GM21447 (cell line): ENCODE results near the gene TMEFF2.

Experiments
- ATAC-seq: cut with Tn5 transposase; IDR thresholded peaks from one replicate; pipeline ENCODE4 v1.9.1; 2021; ENCODE audit not compliant: unreplicated experiment

Gene TMEFF2

DNA sequence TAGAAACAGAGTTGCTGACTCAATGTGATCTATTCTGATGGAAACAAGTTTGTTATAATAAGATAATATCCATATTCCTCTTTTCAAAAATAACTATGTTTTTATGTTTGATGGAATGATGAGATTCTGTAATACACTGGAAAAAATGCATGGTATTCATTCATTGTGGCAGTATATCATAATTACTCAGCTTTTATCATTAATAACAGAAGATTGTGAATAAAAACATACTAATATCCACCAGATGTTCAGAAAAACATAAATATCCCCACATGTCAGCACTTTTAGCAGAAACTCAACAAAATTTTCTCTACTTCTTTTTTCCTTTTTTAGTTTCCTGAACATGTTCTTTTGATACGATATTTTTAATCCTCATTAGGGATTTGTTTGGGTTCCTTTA lies 217.0 kb downstream of the TMEFF2 start:
- ATAC-seq = no peak

DNA sequence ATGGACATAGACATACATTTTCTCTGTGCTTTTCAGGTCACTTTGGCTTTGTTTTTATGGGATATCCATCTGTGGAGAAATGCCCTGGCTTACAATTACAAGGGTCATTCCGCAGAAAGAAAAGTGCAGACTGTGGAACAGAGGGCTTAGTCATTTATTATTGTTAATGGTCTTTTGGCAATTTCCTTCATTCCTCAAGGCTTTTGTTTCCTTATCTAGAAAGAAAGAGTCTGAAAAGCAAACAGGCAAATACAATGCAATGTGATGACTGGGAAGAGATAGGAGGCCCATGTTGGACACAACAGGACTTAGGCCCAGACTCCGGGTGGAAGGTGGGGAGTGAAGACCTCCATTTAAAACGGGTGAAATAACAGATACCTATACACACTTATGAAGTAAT lies 218.3 kb downstream of the TMEFF2 start:
- no peak for ATAC-seq

DNA sequence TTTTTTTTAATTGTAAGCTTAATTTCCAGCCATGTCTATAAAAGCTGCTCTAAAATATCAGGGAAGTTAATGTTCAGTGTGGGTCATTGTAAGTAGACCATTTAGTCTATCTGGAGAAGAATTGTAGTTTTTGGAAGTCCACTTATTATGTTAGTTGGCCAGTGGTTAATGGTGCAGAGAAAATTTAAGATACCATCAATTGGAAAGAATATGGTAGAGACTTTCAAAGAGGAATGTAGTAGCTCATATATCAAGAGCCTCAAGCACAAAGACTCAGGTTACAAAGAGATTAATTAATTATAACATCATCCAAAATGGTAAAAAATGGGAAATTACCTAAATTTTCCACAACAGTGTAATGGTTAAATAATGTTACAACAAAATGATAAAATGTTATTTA lies 220.1 kb downstream of the TMEFF2 start:
- ATAC-seq = no peak

DNA sequence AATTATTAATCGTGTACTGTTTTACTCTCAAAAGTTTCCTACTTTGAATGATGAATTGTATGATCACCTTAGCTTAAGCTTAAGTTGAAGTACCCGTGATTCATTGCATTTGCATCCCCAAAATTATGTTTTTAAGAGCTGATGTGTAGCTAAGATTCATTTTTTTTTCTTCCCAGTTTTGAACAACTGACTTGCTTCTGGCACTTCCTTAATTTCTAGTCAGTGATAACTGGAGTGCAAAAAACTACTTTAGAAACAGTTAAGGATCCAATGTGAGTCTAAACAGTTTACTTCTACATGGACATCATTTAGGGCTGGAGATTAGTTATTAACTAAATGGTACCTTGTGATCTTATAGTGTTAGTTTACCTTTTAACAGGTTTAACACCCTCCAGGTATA lies 223.9 kb downstream of the TMEFF2 start:
- no peak for ATAC-seq

DNA sequence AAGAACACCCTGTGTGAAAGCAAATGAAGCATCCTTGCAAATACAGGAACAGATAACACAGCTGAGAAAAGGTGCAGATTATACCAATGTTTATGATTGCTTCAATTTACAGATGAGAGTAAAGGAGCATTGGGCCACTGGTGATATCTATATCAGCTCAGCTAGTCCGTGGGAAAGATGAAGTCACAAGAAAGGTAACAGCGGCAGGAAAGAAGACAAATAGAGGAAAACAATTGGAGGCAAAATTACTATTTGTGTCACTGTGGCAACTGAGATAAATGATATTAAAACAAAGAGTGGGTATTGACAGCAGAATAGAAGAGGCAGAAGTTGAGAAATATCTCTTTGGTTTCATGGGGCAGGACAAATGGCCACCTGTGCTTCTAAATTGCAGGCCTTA lies 226.6 kb downstream of the TMEFF2 start:
- no peak for ATAC-seq

DNA sequence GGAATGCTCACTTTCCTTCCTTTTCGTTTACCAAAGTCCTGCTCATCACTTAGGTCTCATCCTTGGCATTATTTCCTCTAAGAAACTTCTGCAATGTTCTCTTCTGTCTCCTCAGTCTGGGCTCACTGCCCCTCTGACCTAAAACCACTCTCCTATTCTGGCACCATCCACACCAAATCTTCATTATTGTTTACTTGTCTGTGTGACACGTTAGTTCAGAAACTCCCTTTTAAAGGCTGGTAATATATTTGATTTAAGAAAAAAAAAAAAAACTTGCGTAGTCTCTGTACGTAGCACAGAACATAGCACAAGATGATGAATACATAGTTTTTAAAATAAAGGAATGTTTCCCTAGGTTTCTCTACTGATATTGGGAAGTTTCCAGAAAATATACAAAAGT lies 229.0 kb downstream of the TMEFF2 start:
- no peak for ATAC-seq

DNA sequence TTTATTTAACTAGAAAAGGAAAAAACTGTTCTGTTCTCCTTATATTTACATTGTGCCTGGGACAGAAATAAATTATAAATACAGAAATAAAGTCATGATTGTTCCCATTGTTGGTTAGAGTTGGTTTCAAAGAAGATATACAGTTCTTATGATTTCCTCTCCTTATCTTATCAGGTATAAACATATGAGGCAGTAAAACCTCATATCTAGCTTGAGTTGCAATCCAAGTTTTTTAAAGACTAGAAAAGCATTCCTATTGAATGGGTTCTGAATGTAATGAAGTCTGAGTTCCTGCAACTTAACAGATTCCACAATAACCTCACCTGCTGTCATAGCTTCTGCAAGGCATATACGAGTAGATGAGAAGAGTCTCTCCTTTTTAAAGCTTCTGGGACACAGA lies 233.2 kb downstream of the TMEFF2 start:
- no peak for ATAC-seq

DNA sequence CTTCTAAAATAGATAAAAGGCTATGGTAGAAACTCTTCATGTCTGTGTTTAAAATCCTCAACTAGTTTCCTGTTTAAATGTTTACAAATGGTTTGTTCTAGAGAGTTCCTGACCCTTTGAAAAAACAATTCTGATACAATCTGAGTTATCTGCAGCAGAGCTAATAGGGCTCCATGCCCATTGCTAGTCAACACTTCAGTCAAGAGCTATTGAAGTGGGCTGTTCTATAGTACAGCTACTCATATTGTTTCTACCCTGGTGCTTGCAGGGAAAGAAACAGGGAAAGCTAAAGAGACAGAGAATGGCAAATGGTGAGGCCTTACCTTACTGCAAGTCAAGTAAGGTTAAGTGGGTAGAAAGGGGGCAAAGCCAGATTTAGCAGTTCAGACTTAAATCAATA lies 235.5 kb downstream of the TMEFF2 start:
- ATAC-seq = no peak

DNA sequence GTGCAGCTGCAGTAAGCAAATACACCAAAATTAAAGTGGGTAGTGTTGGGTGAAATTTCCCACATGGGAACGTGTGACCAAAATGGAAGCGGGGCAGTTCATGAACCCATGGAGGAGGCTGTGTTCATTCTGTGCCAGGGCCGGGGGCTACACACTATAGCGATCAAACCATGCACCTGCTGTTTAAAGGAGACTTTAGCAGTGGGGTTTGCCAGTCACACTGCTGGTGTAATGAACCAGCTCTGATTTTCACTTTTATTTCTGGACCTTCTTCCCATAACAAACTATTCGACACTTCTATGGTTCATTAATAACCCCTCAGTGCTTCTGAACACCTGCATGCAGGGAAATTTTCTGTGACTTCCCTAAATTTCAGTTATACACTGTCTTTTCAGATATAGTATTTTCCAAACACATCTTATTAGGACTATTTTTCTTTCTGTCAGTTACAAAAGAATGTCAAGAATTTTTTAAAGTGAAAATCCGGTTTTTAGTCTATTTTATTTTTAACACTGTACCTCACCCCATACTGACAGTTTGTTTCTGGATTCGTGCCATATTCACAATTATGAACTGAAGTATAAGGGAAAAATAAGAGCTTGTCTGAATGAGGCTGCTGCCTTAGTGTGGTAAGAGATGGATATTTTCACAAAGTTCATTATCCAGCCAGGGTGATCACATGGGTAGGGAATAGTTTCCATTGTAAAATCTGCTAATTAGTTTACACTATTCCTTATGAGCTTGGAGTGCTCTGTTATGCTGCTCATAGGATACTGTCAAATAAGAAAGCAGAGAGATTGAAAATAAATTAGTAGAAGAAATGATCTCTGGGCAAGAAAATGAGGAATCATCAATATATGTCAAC lies 236.5 kb downstream of the TMEFF2 start:
- ATAC-seq = no peak

DNA sequence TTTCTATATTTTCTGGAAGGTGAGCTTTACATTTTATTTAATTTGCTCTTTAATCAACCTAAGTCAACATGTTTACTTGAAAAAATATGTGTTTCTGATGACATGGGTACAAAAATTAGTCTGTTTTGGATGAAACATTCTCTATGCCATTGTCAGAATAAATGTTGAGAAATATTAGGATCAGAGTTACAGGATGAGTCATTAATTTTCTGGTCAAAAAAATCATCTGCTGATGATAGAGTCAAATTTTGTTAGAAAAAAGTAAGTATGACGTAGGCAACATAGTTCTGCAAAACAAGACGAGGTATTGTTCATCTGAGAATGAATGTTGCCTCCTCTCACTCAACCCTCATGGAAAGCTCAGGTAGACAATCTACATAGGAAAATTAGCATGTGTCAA lies 240.3 kb downstream of the TMEFF2 start:
- ATAC-seq = no peak

DNA sequence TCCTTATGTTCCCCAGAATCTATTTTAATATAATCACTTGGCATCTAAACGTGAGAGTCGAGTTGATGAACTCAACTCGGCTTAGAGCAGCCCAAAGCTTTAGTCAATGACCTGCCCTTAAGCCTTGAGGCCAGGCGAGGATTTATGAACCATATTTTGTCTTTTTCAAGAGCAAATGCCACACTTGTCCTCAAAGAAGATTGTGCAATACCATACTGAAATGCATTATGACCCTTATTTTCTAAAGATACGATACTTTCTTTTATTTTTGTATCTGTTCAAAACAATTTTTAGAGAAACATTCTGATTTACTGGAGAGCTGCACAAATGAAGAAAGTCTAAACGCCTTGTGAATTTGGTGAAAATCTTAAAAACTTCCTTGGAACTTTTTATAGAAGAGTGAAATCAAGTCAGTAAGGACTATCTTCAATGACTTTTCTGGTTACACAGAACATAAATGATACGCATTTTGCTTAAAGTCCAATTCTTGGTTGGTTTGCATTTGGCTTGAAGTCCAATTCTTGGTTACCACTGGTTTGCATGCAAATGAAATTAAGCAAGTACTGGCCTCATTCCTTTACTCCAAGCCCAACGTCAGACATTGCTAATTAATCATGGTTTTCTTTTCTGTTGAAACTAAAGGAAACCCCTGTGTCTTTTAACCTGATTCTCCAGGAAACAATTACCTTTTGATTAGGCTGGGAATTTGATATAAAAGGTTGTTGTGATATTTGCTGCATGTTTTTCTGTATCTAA lies 242.0 kb downstream of the TMEFF2 start:
- ATAC-seq = no peak

DNA sequence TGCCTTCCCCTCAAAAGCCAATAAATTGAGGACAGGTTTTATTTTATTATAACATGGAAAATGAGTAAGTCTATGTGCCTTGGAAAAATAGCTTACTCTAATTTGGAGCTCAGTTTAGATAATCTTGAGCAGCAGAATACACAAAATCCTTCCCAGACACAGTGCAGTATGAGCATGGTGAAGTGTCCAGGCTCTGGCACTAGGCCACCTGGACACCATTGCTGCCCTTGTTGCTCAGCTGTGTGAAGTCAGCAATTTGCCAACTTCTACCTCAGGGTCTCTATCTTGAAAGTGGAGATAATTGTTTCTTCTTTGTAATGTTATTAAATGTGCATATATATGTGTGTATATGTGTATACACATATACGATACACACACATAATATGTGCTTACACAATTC lies 242.9 kb downstream of the TMEFF2 start:
- ATAC-seq = no peak

DNA sequence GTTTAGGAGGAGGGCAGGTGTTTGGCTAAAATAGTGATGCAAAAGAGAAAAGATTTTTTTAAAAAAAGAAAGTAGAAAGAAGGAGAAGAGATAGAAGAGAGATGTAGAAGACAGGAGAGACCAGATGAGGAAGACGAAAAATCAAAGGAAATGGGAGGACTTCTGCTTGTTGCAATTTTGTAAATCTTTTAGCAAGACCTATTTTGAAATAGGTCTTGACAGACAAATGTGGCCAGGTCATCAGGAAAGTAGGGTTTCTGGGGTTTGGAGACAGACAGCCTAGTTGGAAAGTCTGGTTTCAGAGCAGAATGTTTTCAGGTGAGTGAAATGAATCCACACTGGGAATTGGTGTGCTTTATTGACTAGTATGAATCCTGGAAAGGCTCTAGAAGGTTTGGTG lies 243.4 kb downstream of the TMEFF2 start:
- ATAC-seq = no peak

DNA sequence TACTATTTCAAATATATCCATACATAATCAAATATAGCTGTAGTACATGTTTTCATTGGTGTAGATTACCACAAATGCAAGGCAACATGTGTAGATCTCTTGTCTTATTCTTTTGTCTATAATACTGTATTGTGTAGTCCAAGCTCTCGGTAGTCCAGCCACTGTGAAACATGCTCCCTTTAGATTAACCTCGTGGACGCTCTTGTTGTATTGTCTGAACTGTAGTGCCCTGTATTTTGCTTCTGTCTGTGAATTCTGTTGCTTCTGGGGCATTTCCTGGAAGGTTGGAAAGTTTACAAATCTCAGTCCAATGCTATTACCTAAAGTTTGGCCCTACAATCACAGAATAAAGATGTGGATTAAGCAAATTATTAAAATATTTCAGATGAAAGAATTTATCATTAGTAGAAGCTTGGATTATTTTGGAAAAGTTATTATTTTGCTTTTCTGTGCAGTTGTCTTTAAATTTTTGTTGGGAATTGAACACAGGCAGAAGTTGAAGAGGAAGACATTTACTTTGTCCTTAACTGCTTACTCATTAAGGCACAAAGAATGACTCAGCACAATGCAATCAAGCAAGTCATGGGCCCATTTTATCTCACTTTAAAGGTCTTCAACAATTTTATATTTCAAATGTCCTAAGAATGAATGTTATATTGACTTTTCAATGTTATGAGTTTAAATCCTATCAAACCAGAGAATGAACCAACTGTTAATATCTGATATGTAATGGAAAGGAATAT lies 244.4 kb downstream of the TMEFF2 start:
- ATAC-seq = no peak

DNA sequence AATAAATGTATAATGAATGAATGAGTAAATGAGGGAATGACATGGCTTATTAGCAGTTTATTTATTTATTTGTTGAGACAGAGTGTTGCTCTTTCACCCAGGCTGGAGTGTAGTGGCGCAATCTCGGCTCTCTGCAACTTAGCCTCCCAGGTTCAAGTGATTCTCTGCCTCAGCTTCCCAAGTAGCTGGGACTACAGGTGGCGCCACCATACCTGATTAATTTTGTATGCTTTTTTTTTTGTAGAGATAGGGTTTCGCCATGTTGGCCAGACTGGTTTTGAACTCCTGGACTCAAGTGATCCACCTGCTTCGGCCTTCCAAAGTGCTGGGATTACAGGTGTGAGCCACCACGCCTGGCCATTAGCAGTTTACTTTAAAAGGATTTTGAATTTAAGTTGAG lies 247.5 kb downstream of the TMEFF2 start:
- ATAC-seq = no peak

DNA sequence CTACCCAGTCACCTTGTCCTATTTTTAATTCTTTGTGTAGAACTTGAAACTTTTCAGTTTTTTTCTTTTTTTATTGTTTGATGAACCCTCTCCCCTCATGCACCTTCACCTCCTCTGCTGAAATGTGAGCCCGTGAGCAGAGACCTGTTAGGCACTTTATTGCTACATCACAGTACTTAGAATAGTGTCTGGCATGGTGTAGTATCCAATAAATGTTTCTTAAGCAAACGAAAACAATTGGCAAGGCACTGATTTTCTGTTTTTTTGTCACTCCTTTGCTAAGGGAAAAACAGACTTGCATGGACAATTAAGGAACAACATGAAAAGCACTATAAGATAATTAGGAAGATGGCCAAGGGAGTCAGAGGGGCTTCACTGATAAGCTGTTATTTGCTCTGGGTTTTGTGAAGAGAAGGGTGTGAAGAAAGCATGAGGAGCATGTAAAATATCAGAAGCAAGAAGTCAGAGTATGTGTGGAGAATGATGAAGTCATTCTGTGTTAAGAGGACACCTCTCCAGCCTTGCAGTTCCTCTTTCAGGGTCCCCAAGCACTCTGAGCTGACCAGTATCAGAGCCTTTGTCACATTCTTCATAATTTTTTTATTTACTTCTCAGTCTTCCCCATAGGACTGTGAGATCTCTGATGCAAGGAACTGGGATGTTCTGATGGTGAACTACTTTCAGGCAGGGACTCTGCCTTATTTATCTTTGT lies 248.1 kb downstream of the TMEFF2 start:
- no peak for ATAC-seq

DNA sequence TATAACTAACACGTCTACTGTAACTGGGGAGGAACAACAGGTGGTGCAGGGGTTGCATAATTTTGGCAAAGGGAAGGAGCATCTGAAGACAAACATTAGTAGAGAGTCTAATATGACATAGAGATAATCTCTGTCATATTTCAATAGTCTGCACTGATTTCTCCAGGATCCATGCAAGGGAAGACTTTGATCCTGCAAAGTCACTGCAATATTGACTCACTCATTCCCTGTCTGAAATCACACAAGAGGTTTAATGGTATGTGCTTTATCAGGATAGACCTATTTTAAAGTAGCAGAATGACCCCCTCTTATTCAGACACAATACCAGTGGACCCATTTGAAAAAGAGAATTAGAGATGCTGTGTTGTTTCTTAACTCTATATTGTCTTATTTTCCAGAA lies 249.1 kb downstream of the TMEFF2 start:
- no peak for ATAC-seq

DNA sequence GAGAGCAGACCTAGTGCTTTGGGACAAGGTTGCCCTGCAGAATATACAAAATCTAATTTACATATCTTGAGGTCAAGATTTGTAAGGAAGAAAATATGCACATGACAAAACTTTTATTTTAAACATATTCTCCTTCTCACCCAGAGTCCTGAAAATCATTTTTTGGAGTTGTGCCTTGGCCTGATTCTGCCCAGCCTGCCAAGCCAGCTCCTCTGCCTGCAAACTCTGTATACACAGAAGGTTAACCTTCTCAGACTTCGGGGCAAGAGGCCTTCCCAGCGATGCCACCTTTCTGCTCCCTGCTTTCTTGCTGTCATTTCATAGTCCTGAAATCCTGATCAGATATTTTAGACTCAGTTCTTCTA lies 252.0 kb downstream of the TMEFF2 start:
- ATAC-seq = no peak

DNA sequence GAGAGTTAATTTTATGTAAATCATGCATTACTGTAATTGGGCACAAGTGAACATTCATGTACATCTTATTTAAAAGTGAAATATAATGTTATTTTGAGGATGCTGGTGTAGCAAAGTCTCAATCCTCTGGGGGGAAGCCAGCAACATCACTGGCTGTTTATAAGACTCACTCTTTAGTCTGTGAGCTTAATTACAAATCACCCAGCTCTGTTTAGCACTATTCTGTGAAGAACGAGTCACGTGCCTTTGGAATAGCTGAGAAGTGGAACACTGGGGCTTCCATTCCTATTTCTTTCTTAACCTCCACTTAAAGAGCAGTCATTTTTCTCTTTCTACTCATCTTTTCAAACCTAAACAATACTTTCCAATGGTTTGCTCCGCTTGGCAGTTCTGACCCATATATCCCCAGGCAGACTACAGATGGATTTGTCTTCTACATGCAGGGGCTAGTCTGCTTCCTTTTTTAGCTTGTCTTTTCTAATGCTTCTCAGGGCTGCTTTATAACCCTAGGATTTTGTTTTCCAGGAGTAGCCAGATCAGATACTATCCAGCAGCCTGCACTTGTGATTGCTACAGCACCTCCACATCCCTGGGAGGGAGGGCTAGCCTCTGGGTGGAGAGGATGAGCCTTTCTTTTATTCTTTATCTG lies 252.5 kb downstream of the TMEFF2 start:
- ATAC-seq = no peak

DNA sequence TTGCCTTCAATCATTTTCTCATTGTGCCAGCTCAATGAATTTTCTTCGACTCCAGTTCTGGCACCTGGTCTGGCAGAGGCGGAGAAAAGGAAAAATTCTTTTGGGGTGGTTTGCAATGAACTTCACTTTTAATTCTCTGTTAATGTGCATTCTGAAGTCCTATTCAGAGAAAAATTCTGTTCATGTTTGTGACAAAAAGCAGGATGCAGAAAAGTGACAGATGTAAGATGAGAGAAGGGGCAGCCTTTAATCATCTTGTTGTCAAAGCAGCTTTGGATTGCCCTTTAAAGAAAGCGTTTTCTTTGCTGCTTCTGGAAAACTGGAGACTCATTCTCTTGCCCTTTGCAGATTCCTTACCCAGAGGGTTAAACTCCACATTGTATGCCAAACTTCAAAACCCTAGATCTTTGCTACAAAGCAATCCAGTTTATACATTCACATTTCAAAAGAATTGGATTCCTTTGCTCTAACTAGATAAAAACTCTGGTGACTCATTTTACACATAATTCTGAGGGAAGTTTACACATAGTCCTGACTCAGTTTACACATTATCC lies 253.3 kb downstream of the TMEFF2 start:
- ATAC-seq = no peak
